Brain microvascular endothelial cell (primary cell): ENCODE results near the gene MSMB.

Experiments used
- DNase-seq: peaks from one replicate; pipeline ENCODE4 v3.0.0-alpha.2; 2020
- H3K27ac ChIP-seq: fragments of 250-450 bp; sonication (Bioruptor Pico); 2 replicates; pipeline ENCODE4 v1.5.1; 2020; ENCODE audit warnings: mild to moderate bottlenecking, moderate library complexity
- H3K27me3 ChIP-seq: fragments of 250-450 bp; sonication (Bioruptor Pico); replicated peaks from 2 replicates; pipeline ENCODE4 v1.5.1; 2020; ENCODE audit warnings: mild to moderate bottlenecking
- H3K36me3 ChIP-seq: fragments of 250-450 bp; sonication (Bioruptor Pico); replicated peaks from 2 replicates; pipeline ENCODE4 v1.5.1; 2020; ENCODE audit warnings: mild to moderate bottlenecking
- H3K4me3 ChIP-seq: 2 replicates; pipeline ENCODE4 v1.5.1; 2011; ENCODE audit warnings: low read depth, mild to moderate bottlenecking, control low read depth, low read length, moderate library complexity
- in situ Hi-C: cut with HindIII; loops from 2 replicates; pipeline ENCODE4 v1.10.0; 2017; ENCODE audit warnings: low sequenced_read_pairs, low pct_ligation_motif_present
- TF ChIP-seq, protein P1 (sequence below): IDR thresholded peaks from 2 replicates; pipeline ENCODE4 v1.5.1; 2011; ENCODE audit warnings: low read depth, mild to moderate bottlenecking, moderate library complexity, low read length, control low read depth, inconsistent platforms; ENCODE audit errors: missing control alignments

MSMB gene

DNA sequence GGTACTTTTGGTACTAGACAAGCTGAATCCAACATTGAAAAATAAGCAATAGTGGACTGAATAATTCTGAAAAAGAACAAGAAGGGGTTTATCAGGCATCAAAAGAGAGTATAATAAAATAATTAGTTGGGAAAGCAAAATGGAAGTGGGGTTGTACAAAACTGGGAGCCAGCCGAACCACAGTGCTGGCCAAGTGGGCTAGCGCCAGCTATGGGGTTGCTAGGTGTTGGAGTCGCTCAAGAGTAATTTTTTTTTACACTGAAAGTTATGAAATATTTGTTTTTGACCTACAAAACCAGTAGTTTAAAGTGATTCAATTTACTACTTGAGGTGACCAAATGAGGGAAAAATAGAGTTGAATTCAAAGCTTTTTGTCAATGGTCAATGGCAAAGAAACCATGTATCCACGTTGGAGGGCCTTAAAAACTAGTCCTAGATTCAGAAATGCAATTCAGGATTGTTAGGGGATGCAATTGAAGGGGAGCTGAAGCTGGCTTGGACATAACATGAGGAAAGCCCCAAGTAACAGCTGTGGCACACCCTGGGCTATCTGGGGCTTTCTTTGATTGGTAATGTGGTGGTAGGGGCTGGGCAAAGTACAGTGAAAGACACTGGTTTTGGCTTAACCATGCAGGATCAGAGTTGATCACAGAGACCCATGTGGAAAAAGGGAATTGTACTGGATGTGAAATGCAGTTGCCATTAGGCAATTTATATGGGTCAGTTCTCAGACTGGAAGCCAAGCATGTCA is 28.3 kb upstream of the MSMB start:
- H3K4me3 ChIP-seq = no peak overlapping the region
- no peaks in the 10 kb centered on the region for H3K27me3 ChIP-seq
- DNase-seq = no peak
- in situ Hi-C loops = no loop called here
- H3K36me3 ChIP-seq = no peaks in the 10 kb centered on the region
- no peak overlapping the region for H3K27ac ChIP-seq
- TF ChIP-seq, protein P1, sequence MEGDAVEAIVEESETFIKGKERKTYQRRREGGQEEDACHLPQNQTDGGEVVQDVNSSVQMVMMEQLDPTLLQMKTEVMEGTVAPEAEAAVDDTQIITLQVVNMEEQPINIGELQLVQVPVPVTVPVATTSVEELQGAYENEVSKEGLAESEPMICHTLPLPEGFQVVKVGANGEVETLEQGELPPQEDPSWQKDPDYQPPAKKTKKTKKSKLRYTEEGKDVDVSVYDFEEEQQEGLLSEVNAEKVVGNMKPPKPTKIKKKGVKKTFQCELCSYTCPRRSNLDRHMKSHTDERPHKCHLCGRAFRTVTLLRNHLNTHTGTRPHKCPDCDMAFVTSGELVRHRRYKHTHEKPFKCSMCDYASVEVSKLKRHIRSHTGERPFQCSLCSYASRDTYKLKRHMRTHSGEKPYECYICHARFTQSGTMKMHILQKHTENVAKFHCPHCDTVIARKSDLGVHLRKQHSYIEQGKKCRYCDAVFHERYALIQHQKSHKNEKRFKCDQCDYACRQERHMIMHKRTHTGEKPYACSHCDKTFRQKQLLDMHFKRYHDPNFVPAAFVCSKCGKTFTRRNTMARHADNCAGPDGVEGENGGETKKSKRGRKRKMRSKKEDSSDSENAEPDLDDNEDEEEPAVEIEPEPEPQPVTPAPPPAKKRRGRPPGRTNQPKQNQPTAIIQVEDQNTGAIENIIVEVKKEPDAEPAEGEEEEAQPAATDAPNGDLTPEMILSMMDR = no peak

DNA sequence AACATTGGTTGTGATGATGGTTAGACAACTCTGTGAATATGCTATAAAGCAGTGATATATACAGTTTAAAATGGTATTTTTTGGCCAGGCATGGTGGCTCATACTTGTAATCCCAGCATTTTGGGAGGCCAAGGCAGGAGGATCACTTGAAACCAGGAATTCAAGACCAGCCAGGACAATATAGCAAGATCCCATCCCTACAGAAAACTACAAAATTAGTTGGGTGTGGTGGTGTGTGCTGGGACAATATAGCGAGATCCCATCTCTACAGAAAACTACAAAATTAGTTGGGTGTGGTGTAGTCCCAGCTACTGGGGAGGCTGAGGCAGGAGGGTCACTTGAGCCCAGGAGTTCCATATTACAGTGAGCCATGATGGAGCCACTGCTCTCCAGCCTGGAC is 27.5 kb upstream of the MSMB start:
- no peaks in the 10 kb centered on the region for H3K36me3 ChIP-seq

DNA sequence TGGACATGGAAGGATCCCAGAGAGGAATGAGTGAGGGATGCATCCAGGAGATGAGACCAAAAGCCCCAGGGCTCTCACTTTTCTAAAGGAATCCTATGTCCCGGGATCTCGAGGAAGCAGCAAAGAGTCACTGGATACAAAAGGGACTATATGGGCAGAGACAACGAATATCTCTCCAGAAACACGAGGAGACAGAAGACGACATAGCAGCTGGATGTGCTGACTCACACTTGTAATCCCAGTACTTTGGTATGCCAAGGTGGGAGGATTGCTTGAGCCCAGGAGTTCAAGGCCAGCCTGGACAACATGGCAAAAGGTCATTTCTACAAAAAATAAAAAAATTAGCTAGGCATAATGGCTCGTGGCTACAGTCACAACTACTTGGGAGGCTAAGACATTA is 24.7 kb upstream of the MSMB start:
- no peak for DNase-seq
- Histone ChIP-seq H3K4me3 (no peak overlapping the region), H3K27me3 (no peaks in the 10 kb centered on the region), H3K27ac (no peak overlapping the region), H3K36me3 (no peaks in the 10 kb centered on the region)
- in situ Hi-C loops = no loop called here
- TF ChIP-seq, protein P1 = no peak

More for the DNA sequence above, 27.5 kb upstream of the MSMB start:
- Histone ChIP-seq H3K27ac (no peak overlapping the region), H3K27me3 (no peaks in the 10 kb centered on the region), H3K4me3 (no peak overlapping the region)
- in situ Hi-C loops = no loop called here
- TF ChIP-seq, protein P1 = no peak
- DNase-seq = no peak

DNA sequence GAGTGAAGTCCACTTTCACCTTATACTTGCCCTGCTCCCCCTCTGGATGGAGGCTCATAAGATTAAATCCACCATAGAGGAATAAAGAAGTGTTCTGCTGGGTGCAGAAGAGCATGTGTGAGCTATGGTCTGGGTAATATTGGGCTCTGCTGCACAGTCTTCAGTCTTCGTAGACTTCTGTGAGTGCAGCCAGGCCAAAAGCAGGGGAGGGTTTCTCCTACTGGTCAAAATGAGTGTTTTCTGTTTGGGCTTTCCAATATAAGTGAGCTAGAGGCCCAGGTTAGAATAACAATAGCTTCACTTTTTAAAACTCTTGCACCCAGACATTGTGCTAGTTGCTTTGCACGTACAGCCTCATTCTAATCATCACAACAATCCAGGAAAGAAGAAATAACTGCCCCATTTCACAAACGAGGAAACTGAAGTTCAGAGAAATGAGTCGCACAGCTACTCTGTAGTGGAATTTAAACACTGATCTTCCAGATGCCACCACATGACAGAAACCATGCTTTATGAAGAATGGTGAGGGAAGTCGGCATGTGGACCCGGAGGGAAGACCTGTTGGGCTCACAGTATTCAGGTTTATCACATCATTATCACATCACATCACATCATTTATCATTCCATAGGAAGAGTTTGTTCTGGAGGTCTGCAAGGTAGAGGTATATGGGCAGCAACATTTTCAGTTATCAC is 23.8 kb upstream of the MSMB start:
- Histone ChIP-seq H3K27ac (no peak overlapping the region), H3K4me3 (no peak overlapping the region), H3K27me3 (no peaks in the 10 kb centered on the region), H3K36me3 (no peaks in the 10 kb centered on the region)
- TF ChIP-seq, protein P1 = no peak
- in situ Hi-C loops = no loop called here
- DNase-seq = no peak

DNA sequence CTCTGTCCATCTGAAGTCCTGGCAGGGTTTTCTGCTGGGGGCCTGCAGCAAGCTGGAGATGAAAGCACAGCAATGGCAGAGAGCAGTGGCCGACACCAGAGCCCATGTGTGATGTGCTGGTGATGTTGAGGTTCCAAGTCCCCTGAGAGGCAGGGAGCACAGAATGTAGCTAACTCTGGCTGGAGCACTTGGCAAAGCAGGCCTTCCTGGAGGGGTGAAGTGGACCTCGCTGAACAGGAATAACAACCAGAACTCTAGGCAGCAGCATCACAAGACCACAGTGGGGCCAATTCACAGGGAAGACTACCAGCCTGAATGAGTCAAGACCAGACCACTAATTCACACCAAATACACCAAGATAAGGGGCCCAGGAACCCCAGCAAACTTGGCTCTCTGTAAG is 22.8 kb upstream of the MSMB start:
- no peak for DNase-seq
- in situ Hi-C loops = no loop called here
- H3K27me3 ChIP-seq = no peaks in the 10 kb centered on the region
- no peak overlapping the region for H3K4me3 ChIP-seq
- no peaks in the 10 kb centered on the region for H3K36me3 ChIP-seq
- H3K27ac ChIP-seq = no peak overlapping the region
- TF ChIP-seq, protein P1 = no peak
